Suprapubic skin (tissue), 4 donors: ENCODE data around the gene HOATZ.

Experiments
- CTCF ChIP-seq, 2 donors: fragments of 200-600 bp in 1 of 2; fragments of 450-650 bp in 1 of 2; sonication (generic) in 1 of 2; IDR thresholded peaks; one replicate each; pipeline ENCODE4 v1.5.1; 2016 to 2019; ENCODE audit warnings: antibody characterized with exemption in 2 of 2, mild to moderate bottlenecking in 1 of 2, moderate library complexity in 1 of 2
- EP300 ChIP-seq: sonication (generic); formaldehyde crosslinking; IDR thresholded peaks from one replicate; pipeline ENCODE4 v1.6.1; 2017; ENCODE audit warnings: antibody characterized with exemption
- POLR2A ChIP-seq, 2 donors: fragments of 450-650 bp; IDR thresholded peaks; one replicate each; pipeline ENCODE4 v1.6.1; 2017; ENCODE audit warnings: antibody characterized with exemption in 2 of 2, mild to moderate bottlenecking in 2 of 2, moderate library complexity in 2 of 2
- POLR2AphosphoS5 ChIP-seq, 3 donors: sonication (generic); formaldehyde crosslinking; IDR thresholded peaks; one replicate each; pipeline ENCODE4 v1.6.1; 2017; ENCODE audit warnings: antibody characterized with exemption in 3 of 3

GRCh38 chr11:111472228-111472627, 42.4 kb upstream of the HOATZ start:
- no peak for TF ChIP-seq CTCF (IDR thresholded peaks at IDR 0.05)
- no peak for TF ChIP-seq EP300
- no peak for TF ChIP-seq POLR2A (IDR thresholded peaks at IDR 0.05)
- TF ChIP-seq POLR2AphosphoS5 (IDR thresholded peaks at IDR 0.05): no peak
